GM12872 (cell line): Measurements from ENCODE around the gene BLVRA.

Experiments
- TF ChIP-seq, protein P1 (sequence below): IDR thresholded peaks from 3 replicates; pipeline ENCODE4 v1.5.1; 2011; ENCODE audit warnings: low read depth, mild to moderate bottlenecking, low read length, moderate library complexity; ENCODE audit not compliant: insufficient read depth

BLVRA gene

DNA sequence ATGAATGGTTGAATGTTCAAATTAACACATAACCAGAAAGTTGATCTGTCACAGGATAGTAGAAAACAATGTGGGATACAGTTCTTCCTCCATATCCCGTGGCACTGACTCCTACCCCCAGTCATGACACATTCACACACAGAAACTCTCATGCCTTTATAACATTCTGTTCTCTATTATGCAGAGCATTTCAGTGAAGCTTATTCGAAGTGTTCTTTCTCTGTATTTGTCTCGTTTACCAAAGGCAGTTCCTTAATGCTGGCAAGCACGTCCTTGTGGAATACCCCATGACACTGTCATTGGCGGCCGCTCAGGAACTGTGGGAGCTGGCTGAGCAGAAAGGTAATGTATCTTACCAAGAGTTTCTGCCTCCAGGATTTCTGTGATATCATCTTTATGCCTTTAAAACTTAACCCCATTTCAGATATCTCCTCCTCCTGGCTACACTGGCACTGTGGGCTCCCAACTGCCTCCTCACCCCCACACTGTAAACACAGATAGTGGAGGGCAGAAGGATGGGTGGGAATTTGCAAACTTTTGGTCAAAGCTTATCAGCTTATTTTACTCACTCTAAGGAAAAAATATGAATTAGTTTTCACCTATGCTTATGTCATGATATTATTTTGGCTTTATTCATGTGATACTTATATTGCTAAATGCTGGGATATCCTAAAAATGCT, 34.1 kb downstream of the BLVRA start:
- TF ChIP-seq, protein P1, sequence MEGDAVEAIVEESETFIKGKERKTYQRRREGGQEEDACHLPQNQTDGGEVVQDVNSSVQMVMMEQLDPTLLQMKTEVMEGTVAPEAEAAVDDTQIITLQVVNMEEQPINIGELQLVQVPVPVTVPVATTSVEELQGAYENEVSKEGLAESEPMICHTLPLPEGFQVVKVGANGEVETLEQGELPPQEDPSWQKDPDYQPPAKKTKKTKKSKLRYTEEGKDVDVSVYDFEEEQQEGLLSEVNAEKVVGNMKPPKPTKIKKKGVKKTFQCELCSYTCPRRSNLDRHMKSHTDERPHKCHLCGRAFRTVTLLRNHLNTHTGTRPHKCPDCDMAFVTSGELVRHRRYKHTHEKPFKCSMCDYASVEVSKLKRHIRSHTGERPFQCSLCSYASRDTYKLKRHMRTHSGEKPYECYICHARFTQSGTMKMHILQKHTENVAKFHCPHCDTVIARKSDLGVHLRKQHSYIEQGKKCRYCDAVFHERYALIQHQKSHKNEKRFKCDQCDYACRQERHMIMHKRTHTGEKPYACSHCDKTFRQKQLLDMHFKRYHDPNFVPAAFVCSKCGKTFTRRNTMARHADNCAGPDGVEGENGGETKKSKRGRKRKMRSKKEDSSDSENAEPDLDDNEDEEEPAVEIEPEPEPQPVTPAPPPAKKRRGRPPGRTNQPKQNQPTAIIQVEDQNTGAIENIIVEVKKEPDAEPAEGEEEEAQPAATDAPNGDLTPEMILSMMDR: no peak

DNA sequence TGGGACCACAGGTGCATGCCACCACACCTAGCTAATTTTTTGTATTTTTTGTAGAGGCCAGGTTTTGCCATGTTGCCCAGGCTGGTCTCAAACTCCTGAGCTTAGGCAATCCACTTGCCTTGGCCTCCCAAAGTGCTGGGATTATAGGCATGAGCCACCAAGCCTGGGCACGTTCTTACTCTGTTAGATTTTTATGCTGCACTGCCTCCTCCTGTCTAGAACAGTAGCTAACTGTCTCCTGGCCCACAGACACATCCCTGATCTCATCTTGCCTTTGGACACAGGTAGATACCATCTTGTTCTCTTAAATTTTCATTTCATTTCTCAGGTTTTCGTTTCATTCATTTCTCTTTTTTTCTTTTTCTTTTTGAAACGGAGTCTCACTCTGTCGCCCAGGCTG, 41.1 kb downstream of the BLVRA start:
- TF ChIP-seq, protein P1: peak; percentile 8; the same call in 1 of the 3 replicates

DNA sequence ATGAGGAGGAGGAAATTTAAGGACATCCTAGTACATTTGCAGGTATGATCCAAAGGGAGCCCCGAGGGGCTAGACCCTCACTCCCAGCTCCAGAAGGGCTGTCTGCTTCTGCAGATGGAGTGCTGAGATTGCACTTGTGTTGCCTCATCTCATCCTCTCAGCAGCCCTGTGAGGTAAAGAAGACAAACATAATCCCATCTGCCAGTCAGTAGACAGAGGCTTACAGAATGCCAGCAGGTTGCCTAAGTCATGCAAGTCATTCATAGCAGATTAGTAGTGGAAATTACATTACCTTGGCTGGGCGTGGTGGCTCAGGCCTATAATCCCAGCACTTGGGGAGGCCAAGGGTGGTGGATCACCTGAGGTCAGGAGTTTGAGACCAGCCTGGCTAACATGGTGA, 45.4 kb downstream of the BLVRA start:
- TF ChIP-seq, protein P1: no peak

DNA sequence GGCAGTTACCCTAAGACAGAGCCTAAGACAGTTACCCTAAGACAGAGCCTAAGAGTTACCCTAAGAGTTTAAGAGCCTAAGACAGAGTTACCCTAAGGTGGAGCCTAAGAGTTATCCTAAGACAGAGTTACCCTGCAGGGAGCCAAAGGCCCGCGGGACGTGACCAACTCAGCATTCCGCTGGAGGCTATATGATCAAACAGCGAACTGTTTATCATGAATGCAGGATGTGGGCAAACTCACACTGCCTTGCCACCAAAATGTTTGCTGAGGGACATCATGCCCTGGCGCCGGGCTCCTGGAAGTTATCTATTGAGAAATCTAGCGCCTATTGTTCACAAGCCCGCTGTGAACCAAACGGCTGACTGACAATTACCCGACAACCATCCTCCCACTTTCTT, 49.9 kb downstream of the BLVRA start:
- TF ChIP-seq, protein P1: no peak

DNA sequence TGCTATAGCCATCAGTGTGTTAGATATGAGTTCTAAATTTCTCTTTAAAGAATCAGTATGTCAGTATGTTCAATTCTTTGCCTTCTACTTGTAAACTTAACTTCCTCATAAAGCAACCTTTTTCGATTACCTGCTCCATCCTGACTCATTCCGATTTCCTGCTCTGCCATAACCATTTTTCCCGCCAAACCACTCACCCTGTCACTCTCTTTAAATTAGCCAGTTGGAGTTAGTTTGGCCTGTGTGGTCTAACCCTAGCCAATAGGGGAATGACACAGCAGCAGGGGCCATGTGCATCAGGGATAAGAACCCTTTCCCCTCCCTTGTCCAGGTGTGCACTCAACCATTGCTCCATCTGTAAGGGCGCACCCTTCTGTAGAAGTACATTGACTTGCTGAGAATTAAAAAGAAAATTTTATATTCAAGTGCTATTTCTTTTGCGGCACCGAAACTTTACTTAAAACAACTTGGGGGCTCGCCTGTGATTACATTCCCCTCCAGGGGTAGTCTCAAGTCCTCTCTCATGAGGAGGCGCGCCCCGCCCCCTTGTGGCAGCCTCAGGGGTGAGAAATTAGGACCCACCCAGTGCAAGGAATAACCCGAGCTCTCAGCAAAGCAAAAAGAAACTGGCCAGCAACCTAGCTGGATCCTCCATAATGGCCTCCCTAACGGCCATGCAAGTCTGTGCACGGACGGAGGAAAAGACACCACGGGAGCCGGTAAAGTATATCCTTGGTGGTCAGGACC, 51.9 kb downstream of the BLVRA start:
- TF ChIP-seq, protein P1: peak; percentile 54

DNA sequence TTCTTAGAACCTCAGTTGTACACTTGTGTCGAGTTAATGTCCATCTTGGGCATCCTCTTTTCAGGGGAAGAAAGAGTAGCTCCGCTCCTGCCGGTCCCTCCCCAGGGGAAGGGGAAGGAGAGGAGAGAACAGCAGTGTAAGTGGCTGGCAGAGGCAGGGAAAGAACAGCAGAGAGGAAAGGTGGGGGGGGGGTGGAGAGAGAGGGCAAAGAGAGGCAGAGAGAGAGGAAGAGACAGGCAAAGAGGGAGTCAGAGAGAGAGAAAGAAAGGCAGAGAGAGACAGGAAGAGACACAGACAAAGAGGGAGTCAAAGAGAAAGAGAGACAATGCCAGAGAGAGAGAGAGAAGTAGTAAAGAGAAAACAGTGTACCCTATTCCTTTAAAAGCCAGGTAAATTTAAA, 56.9 kb downstream of the BLVRA start:
- TF ChIP-seq, protein P1: no peak

DNA sequence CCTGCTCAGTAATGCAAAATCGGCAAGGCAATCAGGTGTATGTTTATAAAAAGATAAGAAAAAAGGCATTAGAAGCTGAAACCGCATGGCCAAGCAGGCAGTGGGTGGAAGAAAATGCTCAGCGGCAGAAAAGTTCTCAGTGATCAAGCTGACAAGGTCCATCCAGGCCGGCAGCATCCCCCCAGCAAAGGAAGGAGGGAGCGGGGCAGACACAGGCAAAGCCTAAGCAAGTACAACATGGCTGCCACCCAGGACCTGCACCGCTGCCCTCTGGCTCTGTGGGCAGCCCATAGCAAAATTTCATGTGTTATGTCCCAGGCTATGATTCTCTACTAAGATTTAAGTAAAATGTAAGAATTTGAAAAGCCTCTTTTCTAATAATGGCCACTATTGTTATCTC, 65.5 kb downstream of the BLVRA start:
- TF ChIP-seq, protein P1: no peak
